Measurements from ENCODE around the gene PMM1. TPM values are rescaled to one million over a fixed set of nuclear protein-coding genes. Genes with fewer than 3 reads are reported as not detected.
"Not testable (repeated sequence)": the region's sequence is repeated elsewhere in the genome, so short reads cannot be mapped to it uniquely, and the experiment has no call there.

Gene PMM1
- total RNA-seq, 1 donor from 2014 or later = 2.2 TPM

DNA sequence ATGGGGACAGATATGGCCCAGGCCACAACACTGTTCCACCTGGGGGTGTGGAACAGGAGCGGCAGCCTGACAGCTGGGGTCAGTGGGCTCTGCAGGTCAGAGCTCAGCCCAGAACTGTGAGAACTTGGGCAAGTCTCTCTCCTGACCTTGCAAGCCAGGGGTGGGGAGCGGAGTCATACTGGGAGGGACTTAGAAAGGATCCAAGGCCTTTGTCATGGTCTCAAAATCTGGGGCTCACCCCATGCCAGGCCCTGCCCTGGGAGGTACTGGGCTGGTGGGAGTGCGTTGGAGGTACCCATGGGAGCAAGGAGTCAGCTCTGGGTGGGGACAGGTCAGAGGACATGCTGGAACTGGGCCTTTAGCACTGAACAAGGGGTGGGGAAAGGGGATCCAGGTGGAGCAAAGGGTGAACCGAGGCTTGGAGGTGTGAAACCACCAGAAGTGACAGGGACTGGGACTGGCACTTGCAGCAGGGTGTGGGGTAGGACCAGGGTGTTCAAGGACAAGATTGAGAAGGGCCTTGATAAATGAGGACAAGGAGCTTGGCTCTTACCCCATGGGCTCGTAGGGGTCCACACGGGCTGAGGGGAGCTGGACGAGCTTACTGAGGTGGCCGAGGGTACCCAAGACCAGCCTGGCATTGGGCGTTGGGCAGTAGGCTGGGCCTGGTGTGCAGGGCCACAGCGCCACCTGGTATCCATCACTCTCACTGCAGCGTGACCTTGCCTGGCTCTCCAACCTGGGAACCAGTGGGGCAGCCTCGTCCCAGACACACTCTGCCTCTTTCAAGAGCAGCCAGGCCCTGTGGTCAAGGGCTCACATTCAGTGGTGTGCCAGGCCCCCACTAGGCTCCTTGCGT lies 7.4 kb upstream of the PMM1 start:
- peak; percentile 30 to 69 for DNase-seq (ENCODE audit: low read depth in 2 of 2)

DNA sequence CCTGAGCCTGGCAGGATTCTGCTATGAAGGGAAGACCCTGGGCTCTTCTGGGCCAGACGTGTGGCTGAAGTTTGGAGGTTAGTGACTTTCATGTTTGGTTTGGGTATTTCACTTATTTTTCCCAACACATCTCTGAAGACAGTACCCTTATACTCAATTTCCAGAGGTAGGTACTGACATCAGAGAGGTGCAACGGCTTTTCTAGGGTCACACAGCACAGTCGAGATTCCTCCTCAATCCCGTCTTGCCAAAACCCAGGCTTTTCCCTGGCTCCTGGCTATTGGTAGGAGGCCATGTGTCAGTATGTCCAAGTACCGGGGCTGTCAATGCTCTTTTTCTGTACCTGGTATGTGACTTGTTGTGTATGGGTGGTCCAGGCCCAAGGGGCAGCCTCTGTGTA lies 6.1 kb upstream of the PMM1 start:
- no peak for DNase-seq (ENCODE audit: low read depth in 2 of 2)

DNA sequence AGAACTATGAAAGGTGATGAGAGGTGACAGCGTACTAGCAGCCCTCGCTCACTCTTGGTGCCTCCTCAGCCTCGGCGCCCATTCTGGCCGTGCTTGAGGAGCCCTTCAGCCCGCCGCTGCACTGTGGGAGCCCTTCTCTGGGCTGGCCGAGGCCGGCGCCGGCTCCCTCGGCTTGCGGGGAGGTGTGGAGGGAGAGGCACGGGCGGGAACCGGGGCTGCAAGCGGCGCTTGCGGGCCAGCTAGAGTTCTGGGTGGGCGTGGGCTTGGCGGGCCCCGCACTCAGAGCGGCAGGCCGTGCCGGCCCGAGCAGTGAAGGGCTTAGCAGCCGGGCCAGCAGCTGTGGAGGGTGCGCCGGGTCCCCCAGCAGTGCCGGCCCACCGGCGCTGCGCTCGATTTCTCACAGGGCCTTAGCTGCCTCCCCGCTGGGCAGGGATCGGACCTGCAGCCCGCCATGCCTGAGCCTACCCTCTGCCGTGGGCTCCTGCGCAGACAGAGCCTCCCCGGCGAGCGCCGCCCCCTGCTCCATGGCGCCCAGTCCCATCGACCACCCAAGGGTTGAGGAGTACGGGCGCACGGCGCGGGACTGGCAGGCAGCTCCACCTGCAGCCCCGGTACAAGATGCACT lies 3.8 kb upstream of the PMM1 start:
- DNase-seq (ENCODE audit: low read depth in 2 of 2) = not testable (repeated sequence)

DNA sequence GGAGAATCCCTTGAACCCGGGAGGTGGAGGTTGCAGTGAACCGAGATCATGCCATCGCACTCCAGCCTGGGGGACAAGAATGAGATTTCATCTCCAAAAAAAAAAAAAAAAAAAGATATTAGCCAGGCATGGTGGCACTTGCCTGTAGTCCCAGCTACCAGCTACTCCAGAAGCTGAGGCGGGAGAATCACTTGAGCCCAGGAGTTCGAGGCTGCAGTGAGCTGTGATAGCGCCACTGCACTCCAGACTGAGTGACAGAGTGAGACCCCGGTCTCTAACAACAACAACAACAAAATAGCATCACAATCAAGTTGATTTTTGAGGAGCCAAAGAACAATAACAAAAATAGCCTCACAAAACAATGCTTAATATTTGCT lies 2.3 kb downstream of the PMM1 start:
- no peak for DNase-seq (ENCODE audit: low read depth in 2 of 2)

DNA sequence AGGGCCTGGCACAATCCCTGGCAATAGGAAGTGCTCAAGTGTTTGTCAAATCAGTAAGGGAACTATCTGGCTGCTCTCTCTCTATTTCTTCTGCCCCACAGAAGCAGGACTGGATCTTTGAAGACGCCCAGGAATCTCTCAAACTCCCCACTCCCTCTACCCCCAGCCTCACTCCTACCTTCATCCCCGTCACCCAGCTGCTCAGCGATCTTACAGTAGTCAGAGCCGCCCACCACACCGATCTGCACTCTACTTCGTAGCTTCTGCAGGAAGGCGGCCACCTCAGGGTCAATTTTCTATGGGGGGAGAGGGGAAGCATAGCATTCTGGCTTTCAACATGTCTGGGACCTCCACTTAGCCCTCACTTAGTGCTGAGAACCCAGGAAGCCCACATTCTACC lies 3.7 kb downstream of the PMM1 start:
- no peak for DNase-seq (ENCODE audit: low read depth in 2 of 2)

DNA sequence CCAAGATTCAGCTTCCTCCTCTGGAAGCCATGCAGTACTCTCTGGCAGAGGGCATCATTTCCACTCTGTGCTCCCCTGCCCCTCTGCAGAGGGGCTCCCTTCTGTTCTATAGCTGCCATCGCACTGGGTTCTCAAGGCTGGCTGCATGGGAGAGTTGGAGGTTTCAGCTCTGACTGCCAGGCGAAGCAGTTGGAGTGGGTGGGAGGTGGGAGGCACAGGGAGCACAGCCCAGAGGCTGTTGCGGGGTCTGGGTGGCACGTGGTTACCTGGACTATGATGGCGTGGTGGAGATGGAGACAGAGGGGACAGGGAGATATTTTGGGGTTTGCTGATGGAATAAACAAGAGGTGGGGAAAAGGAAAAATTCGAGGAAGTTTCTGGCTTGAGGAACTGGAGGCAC lies 4.8 kb downstream of the PMM1 start:
- no peak for DNase-seq (ENCODE audit: low read depth in 2 of 2)

DNA sequence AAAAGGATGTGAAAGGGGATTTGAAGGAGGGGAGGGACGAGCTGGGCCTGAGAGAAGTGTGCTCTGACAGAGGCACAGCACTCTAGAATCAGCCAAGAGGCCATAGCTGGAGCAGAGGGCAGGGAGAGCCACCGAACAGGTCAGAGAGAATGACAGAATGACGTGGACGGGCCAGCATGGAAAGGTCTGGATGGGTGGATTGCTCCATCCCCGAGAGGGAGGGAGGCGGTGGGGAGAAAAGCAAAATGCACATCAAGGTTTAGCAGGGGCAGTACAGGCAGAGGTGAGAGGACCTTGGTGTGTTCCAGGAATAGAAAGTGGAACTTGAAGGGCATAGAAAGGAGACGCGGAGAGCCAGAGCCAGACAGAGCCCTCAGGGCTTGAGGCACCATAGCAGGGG lies 6.9 kb downstream of the PMM1 start:
- no peak for DNase-seq (ENCODE audit: low read depth in 2 of 2)

DNA sequence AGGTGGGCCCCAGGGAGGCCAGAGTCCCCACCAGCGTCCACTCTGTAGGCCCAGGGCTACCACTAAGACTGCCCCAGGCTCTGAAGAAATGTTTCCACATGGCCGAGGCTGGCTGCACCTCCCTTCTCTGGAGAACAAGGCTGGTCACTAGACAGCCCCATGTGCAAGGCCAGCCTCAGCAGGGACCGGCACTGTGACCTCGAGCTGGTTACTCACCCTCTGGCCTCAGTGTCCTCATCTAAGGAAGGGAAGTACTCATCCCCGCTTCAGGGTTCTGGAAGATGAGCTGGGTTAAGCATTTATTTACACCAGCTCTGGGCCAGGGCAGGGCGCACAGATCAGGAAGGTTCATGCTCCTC lies 9.7 kb downstream of the PMM1 start:
- no peak for DNase-seq (ENCODE audit: low read depth in 2 of 2)

DNA sequence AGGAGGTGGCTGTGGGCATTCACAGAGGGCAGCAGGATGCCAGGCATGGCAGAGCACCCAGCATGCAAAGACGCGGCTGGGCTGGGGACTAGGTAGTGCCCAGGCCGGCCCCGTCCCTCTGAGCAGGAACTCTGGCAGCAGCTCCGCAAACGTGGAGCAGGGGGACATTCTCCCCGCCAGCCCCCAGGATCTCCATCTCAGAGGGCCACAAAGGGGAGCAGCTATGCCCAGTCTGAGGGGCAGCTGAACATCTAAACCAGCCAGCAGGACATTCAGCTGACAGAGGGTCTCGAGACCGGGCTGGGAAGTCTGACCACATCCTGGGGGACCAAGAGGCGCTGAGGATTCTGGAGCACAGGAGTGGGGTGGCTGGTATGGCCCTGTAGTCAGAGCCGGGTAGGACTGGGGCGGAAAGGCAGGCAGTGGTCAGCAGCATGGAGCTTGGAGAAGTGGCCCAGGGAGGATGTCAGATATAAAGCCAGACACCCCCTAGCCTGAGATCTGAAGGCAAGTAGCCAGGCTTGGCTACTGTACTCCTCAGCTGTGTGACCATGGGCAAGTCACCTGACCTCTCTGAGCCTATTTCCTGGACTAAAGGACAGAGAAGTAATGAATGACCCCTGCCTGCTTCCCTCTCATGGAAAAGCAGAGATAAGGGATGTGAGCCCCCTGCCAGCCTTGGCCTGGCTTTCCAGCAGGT lies 10.2 kb downstream of the PMM1 start:
- DNase-seq (ENCODE audit: low read depth in 2 of 2) = no peak

DNA sequence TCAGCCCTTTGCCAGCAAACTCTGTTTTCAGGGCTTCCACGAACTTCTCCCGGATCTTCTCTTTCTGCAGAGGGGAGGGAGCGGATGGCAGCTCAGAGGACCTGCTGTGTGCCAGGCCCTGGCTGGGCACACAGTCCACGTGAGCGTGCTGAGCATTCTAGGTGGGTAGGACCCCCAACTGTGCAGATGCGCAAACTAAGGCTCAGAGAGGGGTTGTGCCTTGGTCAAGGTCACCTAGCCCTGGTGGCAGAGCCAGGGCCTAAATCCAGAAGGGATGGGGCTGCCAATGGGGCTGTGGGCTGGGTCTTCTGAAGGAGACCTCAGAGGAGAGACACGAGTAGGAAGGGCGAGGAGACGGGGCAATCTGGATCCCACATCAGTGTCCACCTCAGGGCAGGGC lies 10.8 kb downstream of the PMM1 start:
- no peak for DNase-seq (ENCODE audit: low read depth in 2 of 2)

DNA sequence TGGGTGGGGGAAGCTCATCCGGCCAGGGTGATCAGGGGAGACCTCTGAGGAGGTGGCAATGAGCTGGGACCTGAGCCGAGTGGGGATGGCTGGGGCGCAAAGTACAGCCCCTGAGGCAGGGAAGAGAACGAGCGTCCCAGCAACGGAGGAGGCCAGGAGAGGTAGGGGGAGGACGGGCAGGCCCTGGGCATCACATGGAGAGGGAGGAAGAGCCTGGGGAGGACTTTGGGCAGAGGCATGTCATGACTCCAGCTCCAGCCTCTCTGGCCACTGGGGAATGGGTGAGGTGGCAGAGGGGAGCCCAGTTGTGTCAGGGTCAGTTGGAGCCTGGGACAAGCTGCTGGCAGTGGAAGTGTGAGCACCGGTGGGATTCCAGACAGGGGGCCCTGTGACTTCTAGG lies 11.5 kb downstream of the PMM1 start:
- no peak for DNase-seq (ENCODE audit: low read depth in 2 of 2)

DNA sequence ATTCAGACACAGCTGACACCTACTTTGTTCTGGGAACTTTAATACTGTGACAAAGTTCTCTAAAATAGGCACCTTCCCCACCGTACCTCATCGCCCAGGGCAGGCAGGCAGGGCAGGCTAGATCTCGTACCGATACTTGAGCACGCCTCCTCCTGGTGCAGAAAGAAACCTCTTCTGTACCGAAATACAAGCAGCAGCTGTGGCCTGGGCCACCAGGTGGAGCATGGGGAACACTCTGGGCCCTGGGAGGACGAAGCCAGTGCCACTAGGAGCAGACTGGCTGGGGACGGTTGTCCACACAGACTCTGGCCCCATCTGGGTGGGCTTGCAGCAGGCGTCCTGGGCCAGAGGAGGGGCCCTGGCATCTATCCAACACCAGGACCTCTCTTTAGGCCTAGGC lies 12.8 kb downstream of the PMM1 start:
- peak in 1 of 2 donors; percentile 54 for DNase-seq (ENCODE audit: low read depth in 2 of 2)

DNA sequence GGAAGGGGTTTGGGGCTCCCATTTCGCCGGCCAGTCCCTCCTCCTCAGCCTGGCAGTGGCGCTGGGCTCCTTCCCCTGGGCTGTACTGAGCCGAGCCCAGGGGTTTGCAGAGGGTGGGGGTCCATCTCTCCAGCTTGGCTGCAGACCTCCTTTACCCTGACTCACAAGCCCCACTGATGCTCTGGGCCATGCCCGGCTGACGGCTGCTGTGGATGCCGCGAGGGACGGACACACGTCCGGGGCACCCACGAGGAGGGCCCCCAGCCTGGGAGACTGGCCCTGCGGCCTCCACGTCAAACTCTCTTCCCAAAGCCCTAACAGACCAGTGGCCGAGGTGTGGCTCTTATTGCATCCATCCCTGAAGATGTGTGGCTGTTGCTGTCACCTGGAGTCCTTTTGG lies 14.1 kb downstream of the PMM1 start:
- DNase-seq (ENCODE audit: low read depth in 2 of 2) = no peak

DNA sequence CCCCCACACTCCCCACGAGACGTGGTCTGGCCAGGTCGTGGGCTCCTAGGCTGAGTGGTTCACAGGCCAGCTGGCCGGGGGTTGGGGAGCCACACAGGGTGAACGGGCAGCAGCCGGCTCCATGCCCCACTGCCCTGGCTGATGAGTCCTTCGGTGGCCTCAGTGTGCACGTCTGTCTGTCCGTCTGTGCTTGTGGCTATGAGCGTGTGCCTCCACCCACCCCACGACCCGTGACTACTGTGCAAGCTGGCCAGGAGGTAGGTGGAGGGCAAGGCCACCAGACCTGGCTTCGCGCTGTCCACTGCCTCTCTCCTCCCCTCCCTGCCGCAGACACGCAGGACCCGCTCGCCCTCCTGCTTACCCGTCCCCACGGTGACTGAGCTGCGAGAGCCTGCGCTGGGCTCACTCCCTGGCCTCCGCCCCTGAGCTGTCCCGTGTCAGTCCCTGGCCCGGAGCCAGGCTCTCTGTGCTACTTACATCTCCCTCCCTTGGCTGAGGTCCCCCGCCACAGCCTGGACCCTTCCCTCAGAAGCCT lies 14.7 kb downstream of the PMM1 start:
- DNase-seq (ENCODE audit: low read depth in 2 of 2) = no peak

DNA sequence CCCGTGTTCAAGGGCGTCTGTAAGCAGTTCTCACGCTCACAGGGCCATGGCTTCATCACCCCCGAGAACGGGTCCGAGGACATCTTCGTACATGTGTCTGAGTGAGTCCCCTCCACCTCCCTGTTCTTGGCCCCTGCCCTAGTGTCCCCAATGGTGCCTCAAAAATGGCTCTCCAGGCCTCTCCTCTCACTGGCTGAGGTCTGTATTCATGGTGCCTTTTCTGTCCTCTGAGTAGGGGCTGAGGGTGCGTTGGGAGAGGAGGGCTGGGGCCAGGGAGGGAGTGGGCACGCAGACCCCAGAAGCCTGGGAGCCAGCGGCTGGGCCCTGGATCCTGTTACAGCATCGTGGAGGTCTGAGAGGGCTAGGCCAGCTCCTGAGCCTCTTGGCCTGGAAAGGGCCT lies 16.0 kb downstream of the PMM1 start:
- DNase-seq (ENCODE audit: low read depth in 2 of 2) = no peak

DNA sequence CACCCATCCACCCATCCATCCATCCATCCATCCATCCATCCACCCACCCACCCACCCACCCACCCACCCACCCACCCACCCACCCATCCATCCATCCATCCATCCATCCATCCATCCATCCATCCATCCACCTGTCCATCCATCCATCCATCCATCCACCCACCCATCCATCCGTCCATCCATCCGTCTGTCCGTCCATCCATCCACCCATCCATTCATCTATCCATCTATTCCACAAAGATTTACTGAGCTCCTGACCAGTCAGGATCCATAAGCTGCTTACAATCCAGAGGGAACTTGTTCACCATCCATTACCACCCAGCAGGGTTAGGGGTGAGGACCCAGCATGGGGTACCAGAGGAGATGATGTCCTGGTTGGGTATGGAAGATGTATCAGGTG lies 17.3 kb downstream of the PMM1 start:
- DNase-seq (ENCODE audit: low read depth in 2 of 2) = not testable (repeated sequence)

DNA sequence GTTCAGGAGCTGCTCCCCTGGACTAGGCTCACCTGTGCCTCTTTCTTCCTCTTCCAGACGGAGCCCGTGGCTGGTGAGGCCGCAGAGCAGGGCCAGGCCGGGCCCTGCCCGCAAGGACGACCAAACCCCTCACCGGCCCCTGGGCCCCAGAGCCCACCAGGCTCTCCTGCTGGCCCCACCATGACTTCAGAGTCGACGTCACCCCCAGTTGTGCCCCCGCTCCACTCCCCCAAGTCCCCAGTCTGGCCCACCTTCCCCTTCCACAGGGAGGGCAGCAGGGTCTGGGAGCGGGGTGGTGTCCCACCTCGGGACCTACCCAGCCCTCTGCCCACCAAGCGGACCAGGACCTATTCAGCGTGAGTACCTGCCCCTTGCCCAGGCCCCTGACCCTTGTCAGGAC lies 17.9 kb downstream of the PMM1 start:
- DNase-seq (ENCODE audit: low read depth in 2 of 2) = no peak

DNA sequence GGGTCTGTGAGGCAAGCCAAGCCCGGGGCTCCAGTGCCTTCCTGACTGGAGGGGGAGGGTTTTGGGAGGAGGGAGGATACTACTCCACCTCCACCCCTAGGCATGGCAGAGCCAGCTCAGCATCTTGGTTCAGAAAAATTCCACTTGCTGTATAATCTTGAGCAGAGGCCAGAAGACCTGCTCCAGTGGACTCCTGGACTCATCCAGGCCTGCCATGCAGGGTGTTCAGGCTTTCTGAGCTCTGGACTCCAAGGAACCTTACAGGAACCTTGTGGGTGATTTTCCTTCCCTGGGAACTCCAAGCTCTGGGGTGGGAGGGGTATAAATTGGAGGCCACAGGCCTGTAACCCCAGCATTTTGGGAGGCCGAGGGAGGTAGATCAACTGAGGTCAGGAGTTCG lies 19.4 kb downstream of the PMM1 start:
- DNase-seq (ENCODE audit: low read depth in 2 of 2) = no peak

DNA sequence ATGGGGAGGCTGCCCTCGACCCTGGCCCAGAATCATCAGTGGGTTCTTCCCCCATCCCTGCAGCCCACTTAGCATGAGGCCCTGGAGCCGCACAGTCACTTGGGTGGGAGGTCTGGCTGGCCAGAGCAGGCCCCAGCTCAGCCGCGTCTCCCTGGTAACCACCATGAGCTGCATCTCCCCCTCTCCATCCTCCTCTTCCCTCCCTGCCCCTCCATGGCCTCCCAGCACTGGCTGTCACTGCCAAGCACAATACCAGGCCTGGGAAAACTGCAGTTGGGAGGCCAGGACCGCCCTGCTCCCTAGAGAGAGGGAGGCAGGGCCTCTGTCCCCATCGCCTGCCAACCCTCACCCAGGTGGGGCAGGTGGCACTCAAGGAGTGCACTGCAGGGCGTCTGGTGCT lies 20.8 kb downstream of the PMM1 start:
- no peak for DNase-seq (ENCODE audit: low read depth in 2 of 2)

DNA sequence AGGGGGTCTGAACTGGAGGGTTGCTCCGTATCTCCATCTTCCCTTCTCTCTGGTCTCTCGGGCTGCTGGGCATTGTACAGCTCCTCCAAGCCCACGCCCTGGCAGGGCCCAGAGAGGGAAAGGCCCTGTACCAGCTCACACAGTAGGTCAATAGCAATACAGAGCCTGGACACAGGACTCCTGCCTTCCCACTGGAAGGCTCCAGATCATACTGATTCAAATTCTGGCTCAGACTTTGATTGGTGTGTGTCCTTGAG lies 22.2 kb downstream of the PMM1 start:
- no peak for DNase-seq (ENCODE audit: low read depth in 2 of 2)

DNA sequence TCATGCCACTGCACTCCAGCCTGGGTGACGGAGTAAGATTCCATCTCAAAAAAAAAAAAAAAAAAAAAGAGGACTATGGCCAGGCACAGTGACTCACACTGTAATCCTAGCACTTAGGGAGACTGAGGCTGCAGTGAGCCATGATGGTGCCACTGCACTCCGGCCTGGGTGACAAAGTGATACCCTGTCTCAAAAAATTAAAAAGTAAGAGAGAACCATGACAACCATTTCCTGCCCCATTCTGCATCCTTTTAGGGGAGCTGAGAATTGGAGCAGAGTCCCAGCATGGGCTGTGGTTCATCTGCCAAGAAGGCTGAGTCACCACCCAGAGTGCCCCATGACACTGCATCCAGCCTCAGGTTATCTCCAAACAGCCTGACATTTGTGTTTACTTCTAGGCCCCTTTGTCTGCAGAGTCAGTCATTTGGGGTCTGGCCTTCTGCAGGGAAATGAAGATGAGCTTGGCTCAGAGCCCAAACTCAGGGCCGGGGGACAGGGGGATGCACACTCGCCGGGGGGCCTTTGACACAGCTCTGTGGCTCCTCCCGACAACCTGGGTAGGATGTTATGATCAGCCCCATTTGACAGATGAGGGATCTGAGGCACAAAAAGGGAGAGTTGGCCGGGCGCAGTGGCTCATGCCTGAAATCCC lies 24.1 kb downstream of the PMM1 start:
- DNase-seq (ENCODE audit: low read depth in 2 of 2) = peak in 1 of 2 donors; percentile 67

DNA sequence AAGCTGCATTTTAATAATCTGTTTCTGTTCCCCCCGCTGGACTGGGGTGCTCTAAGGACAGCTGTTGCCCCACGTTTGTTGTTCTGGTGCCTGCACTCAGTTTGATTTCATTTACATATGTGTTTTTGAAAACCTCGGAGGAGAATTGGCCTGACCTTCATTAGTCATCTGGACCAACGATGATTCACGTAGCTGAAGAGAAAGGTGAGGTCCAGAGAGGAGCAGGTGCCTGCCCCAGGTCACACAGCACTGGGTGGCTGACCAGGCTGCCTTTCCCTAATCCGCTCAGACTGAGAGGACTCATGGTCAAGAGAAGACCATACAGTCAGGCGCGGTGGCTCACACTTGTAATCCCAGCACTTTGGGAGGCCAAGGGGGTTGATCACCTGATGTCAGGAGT lies 25.1 kb downstream of the PMM1 start:
- DNase-seq (ENCODE audit: low read depth in 2 of 2) = no peak

Measured in dermis microvascular lymphatic vessel endothelial cell (primary cell).